ENCODE data around the gene MEIS1. TPM values are rescaled to one million over a fixed set of nuclear protein-coding genes. Genes with fewer than 3 reads are reported as not detected.

Gene MEIS1
- total RNA-seq, 1 experiment from 2014 or later, result 0.66 TPM

DNA sequence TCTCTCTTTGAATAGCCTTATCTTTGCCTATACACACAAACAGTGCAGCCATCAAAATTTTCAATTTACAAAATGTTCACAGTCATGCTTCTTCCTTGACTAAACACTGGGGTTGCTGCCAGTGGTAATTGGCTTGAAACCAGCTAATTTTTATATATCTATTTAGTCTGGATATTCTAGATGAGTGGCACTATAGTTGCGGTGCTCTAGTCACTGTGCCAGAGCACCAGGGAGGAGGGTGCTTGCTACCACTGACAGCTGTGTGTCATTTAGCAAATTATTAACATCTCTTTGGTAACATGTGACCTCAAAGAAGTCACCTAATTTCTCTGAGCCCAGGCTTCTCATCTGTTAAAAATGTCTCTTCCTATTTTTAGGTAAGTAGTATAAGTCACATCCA lies 130.4 kb downstream of the MEIS1 start:
- no peak overlapping the region for H3K4me3 Mint-ChIP-seq
- H3K4ac ChIP-seq (ENCODE audit: low read depth, low read length), result no peak overlapping the region
- no peak overlapping the region for H2BK120ac ChIP-seq (ENCODE audit: low read depth, low read length, poor library complexity, severe bottlenecking)
- H3K79me2 ChIP-seq (ENCODE audit: insufficient read depth, low read length), result no peaks in the 10 kb centered on the region
- no peak overlapping the region for H2BK5ac ChIP-seq (ENCODE audit: insufficient read length, low read length)
- H3K27me3 Mint-ChIP-seq (ENCODE audit: low read depth), result peaks cover 7% of the 10 kb centered on the region
- no peak overlapping the region for H2BK15ac ChIP-seq (ENCODE audit: low read depth, low read length)
- no peak overlapping the region for H3K4me2 ChIP-seq (ENCODE audit: insufficient read depth, insufficient read length, low read length)
- no peak overlapping the region for H3K18ac ChIP-seq (ENCODE audit: insufficient read length, low read depth, low read length)
- no peaks in the 10 kb centered on the region for H3K23me2 ChIP-seq (ENCODE audit: insufficient read length, low read depth, low read length, poor library complexity, severe bottlenecking)
- no peak overlapping the region for H2AK5ac ChIP-seq (ENCODE audit: insufficient read length, low read length)
- no peak overlapping the region for H3K27ac Mint-ChIP-seq
- no peak overlapping the region for H4K5ac ChIP-seq (ENCODE audit: insufficient read length, low read depth, low read length)
- H3K27ac ChIP-seq (ENCODE audit: insufficient read length, low read depth, low read length), result no peak overlapping the region
- H2BK20ac ChIP-seq (ENCODE audit: low read depth, low read length, poor library complexity, severe bottlenecking), result no peak overlapping the region
- no CpG with 5 or more reads among the region's 1 CpG for WGBS (ENCODE audit: extremely low coverage, insufficient read length, low lambda C conversion rate)
- no peak overlapping the region for H2BK12ac ChIP-seq (ENCODE audit: insufficient read length, low read depth, low read length)
- H3K56ac ChIP-seq (ENCODE audit: insufficient read length, low read depth, low read length), result no peak overlapping the region
- H3K23ac ChIP-seq (ENCODE audit: insufficient read length, low read depth, low read length), result no peak overlapping the region
- no peak overlapping the region for H3T11ph ChIP-seq (ENCODE audit: low read length)
- H3K4me1 Mint-ChIP-seq, result peaks cover 24 to 38% of the 10 kb centered on the region in 2 experiments
- H3K27me3 ChIP-seq (ENCODE audit: insufficient read depth, low read length), result no peaks in the 10 kb centered on the region; the same call in 1 of the 2 replicates
- no peak overlapping the region for H4K91ac ChIP-seq (ENCODE audit: insufficient read length, low read depth, low read length)
- TF ChIP-seq, protein P1, sequence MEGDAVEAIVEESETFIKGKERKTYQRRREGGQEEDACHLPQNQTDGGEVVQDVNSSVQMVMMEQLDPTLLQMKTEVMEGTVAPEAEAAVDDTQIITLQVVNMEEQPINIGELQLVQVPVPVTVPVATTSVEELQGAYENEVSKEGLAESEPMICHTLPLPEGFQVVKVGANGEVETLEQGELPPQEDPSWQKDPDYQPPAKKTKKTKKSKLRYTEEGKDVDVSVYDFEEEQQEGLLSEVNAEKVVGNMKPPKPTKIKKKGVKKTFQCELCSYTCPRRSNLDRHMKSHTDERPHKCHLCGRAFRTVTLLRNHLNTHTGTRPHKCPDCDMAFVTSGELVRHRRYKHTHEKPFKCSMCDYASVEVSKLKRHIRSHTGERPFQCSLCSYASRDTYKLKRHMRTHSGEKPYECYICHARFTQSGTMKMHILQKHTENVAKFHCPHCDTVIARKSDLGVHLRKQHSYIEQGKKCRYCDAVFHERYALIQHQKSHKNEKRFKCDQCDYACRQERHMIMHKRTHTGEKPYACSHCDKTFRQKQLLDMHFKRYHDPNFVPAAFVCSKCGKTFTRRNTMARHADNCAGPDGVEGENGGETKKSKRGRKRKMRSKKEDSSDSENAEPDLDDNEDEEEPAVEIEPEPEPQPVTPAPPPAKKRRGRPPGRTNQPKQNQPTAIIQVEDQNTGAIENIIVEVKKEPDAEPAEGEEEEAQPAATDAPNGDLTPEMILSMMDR (conservative IDR thresholded peaks at IDR 0.05), result no peak
- no peak overlapping the region for H2AFZ ChIP-seq (ENCODE audit: low read length)
- H3K14ac ChIP-seq (ENCODE audit: insufficient read depth, low read length), result no peak overlapping the region
- H3K9me3 Mint-ChIP-seq, result no peaks in the 10 kb centered on the region
- H3K79me1 ChIP-seq (ENCODE audit: insufficient read depth, low read depth, low read length, poor library complexity, severe bottlenecking), result no peaks in the 10 kb centered on the region
- no peaks in the 10 kb centered on the region for H4K20me1 ChIP-seq (ENCODE audit: control insufficient read depth, insufficient read depth, insufficient read length)
- peaks cover 6% of the 10 kb centered on the region; the same call in 1 of the 2 replicates for H3K4me1 ChIP-seq (ENCODE audit: insufficient read depth, low read length)
- no peak for DNase-seq
- H4K8ac ChIP-seq (replicated peaks; ENCODE audit: insufficient read length, low read depth, low read length), result no peak overlapping the region
- H3K9me3 ChIP-seq (ENCODE audit: control insufficient read depth, low read depth, low read length), result no peaks in the 10 kb centered on the region
- no peaks in the 10 kb centered on the region for H3K36me3 Mint-ChIP-seq (ENCODE audit: insufficient read depth in 1 of 3, low read depth in 3 of 3)
- H3K9ac ChIP-seq (ENCODE audit: extremely low read depth, insufficient read length, low read length), result no peak overlapping the region

Measured in H9 (cell line).